ENCODE results near the gene ACKR1.

ACKR1 gene

GRCh38 chr1:159170639-159171038, 34.0 kb upstream of the ACKR1 start:
- Histone ChIP-seq H3K4me3 (ENCODE audit: insufficient read length, low read depth) (no peak overlapping the region), H3K36me3 (ENCODE audit: insufficient read depth, insufficient read length, low read length) (no peaks in the 10 kb centered on the region), H3K4me1 (ENCODE audit: insufficient read depth, insufficient read length) (peaks cover 4% of the 10 kb centered on the region), H3K9me3 (ENCODE audit: insufficient read depth, low read length) (no peaks in the 10 kb centered on the region), H3K9ac (ENCODE audit: insufficient read length, low read depth) (no peak overlapping the region), H3K27me3 (ENCODE audit: insufficient read depth, insufficient read length) (peaks cover 16% of the 10 kb centered on the region)
- DNase-seq (ENCODE audit: low read depth, low spot score): no peak
- TF ChIP-seq ZNF274 (IDR thresholded peaks at IDR 0.05; ENCODE audit: low read depth, low read length) (no peak), YY1 (IDR thresholded peaks at IDR 0.05; ENCODE audit: insufficient read depth, insufficient read length) (no peak), SUZ12 (IDR thresholded peaks at IDR 0.05; ENCODE audit: extremely low read depth, insufficient read depth, insufficient read length) (no peak)

GRCh38 chr1:159171254-159171687, 33.4 kb upstream of the ACKR1 start, which contains the start of gene CADM3:
TSS of gene CADM3 (plus strand) at chr1:159171615. CDS start at chr1:159171766, 151 bp downstream.
- Histone ChIP-seq H3K4me1 (ENCODE audit: insufficient read depth, insufficient read length) (peaks cover 4% of the 10 kb centered on the region), H3K4me3 (ENCODE audit: insufficient read length, low read depth) (peak within 1 kb of the TSS; percentile 81), H3K9me3 (ENCODE audit: insufficient read depth, low read length) (no peaks in the 10 kb centered on the region), H3K9ac (ENCODE audit: insufficient read length, low read depth) (peak within 1 kb of the TSS; percentile 81), H3K27me3 (ENCODE audit: insufficient read depth, insufficient read length) (peaks cover 16% of the 10 kb centered on the region), H3K36me3 (ENCODE audit: insufficient read depth, insufficient read length, low read length) (no peaks in the 10 kb centered on the region)
- no peak for DNase-seq (ENCODE audit: low read depth, low spot score)
- TF ChIP-seq SUZ12 (IDR thresholded peaks at IDR 0.05; ENCODE audit: extremely low read depth, insufficient read depth, insufficient read length) (no peak), ZNF274 (IDR thresholded peaks at IDR 0.05; ENCODE audit: low read depth, low read length) (no peak), YY1 (IDR thresholded peaks at IDR 0.05; ENCODE audit: insufficient read depth, insufficient read length) (no peak)

- H3K9me3 ChIP-seq (ENCODE audit: insufficient read depth, low read length): no peaks in the 10 kb centered on the region
- peak overlapping the region; percentile 81 for H3K4me3 ChIP-seq (ENCODE audit: insufficient read length, low read depth)
- H3K27me3 ChIP-seq (ENCODE audit: insufficient read depth, insufficient read length): peaks cover 16% of the 10 kb centered on the region
- peaks cover 4% of the 10 kb centered on the region for H3K4me1 ChIP-seq (ENCODE audit: insufficient read depth, insufficient read length)
- TF ChIP-seq SUZ12 (IDR thresholded peaks at IDR 0.05; ENCODE audit: extremely low read depth, insufficient read depth, insufficient read length): no peak
- no peak for TF ChIP-seq YY1 (IDR thresholded peaks at IDR 0.05; ENCODE audit: insufficient read depth, insufficient read length)
- TF ChIP-seq ZNF274 (IDR thresholded peaks at IDR 0.05; ENCODE audit: low read depth, low read length): no peak
- H3K9ac ChIP-seq (ENCODE audit: insufficient read length, low read depth): peak overlapping the region; percentile 81
- no peaks in the 10 kb centered on the region for H3K36me3 ChIP-seq (ENCODE audit: insufficient read depth, insufficient read length, low read length)
- DNase-seq (ENCODE audit: low read depth, low spot score): no peak
Observed at GRCh38 chr1:159171688-159172501, 32.8 kb upstream of the ACKR1 start.

DNA sequence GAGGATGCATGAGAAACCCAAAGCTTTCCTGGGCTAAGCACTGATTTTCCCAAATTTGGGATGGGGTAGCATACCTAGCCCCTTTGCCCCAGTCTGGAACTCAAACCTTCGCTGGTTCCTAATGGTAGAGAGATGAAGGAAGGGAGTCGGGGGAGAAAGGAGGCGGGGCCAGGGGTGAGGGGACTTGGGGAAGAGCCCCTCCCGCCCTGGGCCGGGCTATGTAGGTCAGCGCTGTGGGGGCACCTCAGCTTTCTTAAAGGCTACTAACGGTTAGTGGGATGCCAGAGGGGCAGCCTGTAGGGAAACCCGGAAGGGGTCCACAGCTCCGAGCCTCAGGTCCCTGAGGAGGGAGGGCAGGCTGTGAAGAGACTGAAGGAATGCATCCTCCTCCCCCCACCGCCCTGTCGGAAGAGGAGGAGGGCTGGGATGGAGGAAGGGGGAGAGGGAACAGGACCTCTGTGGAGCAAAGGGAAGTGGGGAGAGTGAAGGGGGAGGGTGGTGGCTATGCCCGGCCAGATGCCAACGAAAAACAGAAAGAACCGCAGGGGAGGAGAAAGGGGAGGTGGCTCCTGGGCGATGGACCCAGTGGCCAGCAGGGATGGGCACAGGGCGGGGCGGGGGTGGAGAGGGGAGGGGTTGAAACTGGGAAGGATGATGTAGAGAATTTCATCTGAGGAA, 31.9 kb upstream of the ACKR1 start:
- Histone ChIP-seq H3K4me1 (ENCODE audit: insufficient read depth, insufficient read length) (peaks cover 4% of the 10 kb centered on the region), H3K27me3 (ENCODE audit: insufficient read depth, insufficient read length) (peaks cover 16% of the 10 kb centered on the region), H3K4me3 (ENCODE audit: insufficient read length, low read depth) (peak overlapping the region; percentile 81), H3K9me3 (ENCODE audit: insufficient read depth, low read length) (no peaks in the 10 kb centered on the region), H3K9ac (ENCODE audit: insufficient read length, low read depth) (peak overlapping the region; percentile 81), H3K36me3 (ENCODE audit: insufficient read depth, insufficient read length, low read length) (no peaks in the 10 kb centered on the region)
- DNase-seq (ENCODE audit: low read depth, low spot score): peak; percentile 57
- no peak for TF ChIP-seq SUZ12 (IDR thresholded peaks at IDR 0.05; ENCODE audit: extremely low read depth, insufficient read depth, insufficient read length)
- TF ChIP-seq YY1 (IDR thresholded peaks at IDR 0.05; ENCODE audit: insufficient read depth, insufficient read length): no peak
- TF ChIP-seq ZNF274 (IDR thresholded peaks at IDR 0.05; ENCODE audit: low read depth, low read length): no peak

DNA sequence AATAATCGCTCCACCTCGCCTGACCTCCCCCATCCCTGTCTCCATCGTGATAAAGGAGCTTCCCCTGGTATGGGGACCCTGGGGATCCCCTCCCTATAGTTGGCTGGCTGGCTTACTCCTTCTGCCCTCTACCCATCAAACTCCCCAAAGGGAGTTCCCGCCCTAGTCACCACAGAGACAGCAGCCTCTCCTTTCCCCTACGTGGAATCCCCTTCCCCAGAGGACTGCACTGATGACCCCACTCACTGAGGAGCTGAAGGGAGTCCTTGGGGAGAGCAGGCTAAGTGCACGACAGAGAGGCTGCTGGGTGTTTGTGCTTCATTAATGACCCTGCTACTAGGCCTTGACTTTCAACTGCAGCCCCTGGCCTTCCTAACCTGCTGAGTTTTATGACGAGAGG, 31.4 kb upstream of the ACKR1 start:
- no peak for DNase-seq (ENCODE audit: low read depth, low spot score)
- peaks cover 4% of the 10 kb centered on the region for H3K4me1 ChIP-seq (ENCODE audit: insufficient read depth, insufficient read length)
- no peaks in the 10 kb centered on the region for H3K36me3 ChIP-seq (ENCODE audit: insufficient read depth, insufficient read length, low read length)
- peak overlapping the region; percentile 4 for H3K4me3 ChIP-seq (ENCODE audit: insufficient read length, low read depth)
- H3K27me3 ChIP-seq (ENCODE audit: insufficient read depth, insufficient read length): peaks cover 16% of the 10 kb centered on the region
- TF ChIP-seq ZNF274 (IDR thresholded peaks at IDR 0.05; ENCODE audit: low read depth, low read length): no peak
- TF ChIP-seq SUZ12 (IDR thresholded peaks at IDR 0.05; ENCODE audit: extremely low read depth, insufficient read depth, insufficient read length): no peak
- no peaks in the 10 kb centered on the region for H3K9me3 ChIP-seq (ENCODE audit: insufficient read depth, low read length)
- H3K9ac ChIP-seq (ENCODE audit: insufficient read length, low read depth): no peak overlapping the region

- Histone ChIP-seq H3K9me3 (ENCODE audit: insufficient read depth, low read length) (no peaks in the 10 kb centered on the region), H3K27me3 (ENCODE audit: insufficient read depth, insufficient read length) (peaks cover 13% of the 10 kb centered on the region), H3K4me3 (ENCODE audit: insufficient read length, low read depth) (no peak overlapping the region), H3K9ac (ENCODE audit: insufficient read length, low read depth) (no peak overlapping the region), H3K4me1 (ENCODE audit: insufficient read depth, insufficient read length) (peaks cover 4% of the 10 kb centered on the region), H3K36me3 (ENCODE audit: insufficient read depth, insufficient read length, low read length) (no peaks in the 10 kb centered on the region)
- no peak for DNase-seq (ENCODE audit: low read depth, low spot score)
- TF ChIP-seq YY1 (IDR thresholded peaks at IDR 0.05; ENCODE audit: insufficient read depth, insufficient read length) (no peak), SUZ12 (IDR thresholded peaks at IDR 0.05; ENCODE audit: extremely low read depth, insufficient read depth, insufficient read length) (no peak), ZNF274 (IDR thresholded peaks at IDR 0.05; ENCODE audit: low read depth, low read length) (no peak)
Observed at GRCh38 chr1:159175571-159175970, 29.1 kb upstream of the ACKR1 start.

GRCh38 chr1:159177272-159177907, 27.3 kb upstream of the ACKR1 start:
- peaks cover 4% of the 10 kb centered on the region for H3K27me3 ChIP-seq (ENCODE audit: insufficient read depth, insufficient read length)
- TF ChIP-seq SUZ12 (IDR thresholded peaks at IDR 0.05; ENCODE audit: extremely low read depth, insufficient read depth, insufficient read length): no peak
- TF ChIP-seq YY1 (IDR thresholded peaks at IDR 0.05; ENCODE audit: insufficient read depth, insufficient read length): no peak
- TF ChIP-seq ZNF274 (IDR thresholded peaks at IDR 0.05; ENCODE audit: low read depth, low read length): no peak
- H3K4me3 ChIP-seq (ENCODE audit: insufficient read length, low read depth): no peak overlapping the region
- H3K4me1 ChIP-seq (ENCODE audit: insufficient read depth, insufficient read length): no peaks in the 10 kb centered on the region
- H3K9ac ChIP-seq (ENCODE audit: insufficient read length, low read depth): no peak overlapping the region
- DNase-seq (ENCODE audit: low read depth, low spot score): peak; percentile 89
- H3K36me3 ChIP-seq (ENCODE audit: insufficient read depth, insufficient read length, low read length): no peaks in the 10 kb centered on the region
- no peaks in the 10 kb centered on the region for H3K9me3 ChIP-seq (ENCODE audit: insufficient read depth, low read length)
